NCI-H82 treated with DMSO at 0.1 percent for 48 hours (cell line): ENCODE results near the gene STUB1.
A peak's percentile ranks its signal among the peaks of the same experiment; 100 is the strongest.
"Not testable (repeated sequence)": the region's sequence is repeated elsewhere in the genome, so short reads cannot be mapped to it uniquely, and the experiment has no call there.

Experiments used
- DNase-seq: peaks from one replicate; lab custom pipeline; 2025; ENCODE audit not compliant: unreplicated experiment; lab: John Stamatoyannopoulos, UW

Gene STUB1

DNA sequence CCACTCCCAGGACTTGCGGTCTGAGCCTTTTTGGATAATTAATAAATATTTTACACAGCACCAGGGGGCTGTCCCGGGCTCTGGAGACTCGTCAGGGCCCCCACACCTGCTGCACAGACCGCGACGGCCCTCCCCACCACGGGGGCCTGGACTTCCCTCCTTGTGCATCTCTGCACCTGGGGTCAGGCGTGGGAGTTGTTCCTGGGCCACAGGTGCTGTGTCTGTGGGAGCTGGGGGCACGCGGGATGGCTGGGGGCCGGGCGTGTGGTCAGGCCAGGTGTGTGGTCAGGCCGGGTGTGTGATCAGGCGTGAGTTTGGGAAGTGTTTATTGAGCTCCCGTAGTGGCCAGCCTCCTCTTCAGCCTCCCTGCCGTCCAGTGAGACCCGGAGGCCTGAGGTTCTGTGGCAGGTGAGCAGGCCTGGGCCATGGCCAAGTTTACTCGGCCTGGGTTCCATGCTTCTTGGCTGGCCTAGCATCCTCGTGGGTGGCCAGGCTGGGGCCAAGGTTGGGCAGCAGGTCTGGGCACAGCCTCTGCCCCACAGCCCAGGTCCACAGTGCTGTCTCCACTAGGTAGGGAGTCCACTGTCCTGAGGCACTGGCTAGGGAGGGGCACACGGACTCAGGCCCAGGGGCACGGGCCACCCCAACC lies 1.9 kb upstream of the STUB1 start:
- no peak for DNase-seq

DNA sequence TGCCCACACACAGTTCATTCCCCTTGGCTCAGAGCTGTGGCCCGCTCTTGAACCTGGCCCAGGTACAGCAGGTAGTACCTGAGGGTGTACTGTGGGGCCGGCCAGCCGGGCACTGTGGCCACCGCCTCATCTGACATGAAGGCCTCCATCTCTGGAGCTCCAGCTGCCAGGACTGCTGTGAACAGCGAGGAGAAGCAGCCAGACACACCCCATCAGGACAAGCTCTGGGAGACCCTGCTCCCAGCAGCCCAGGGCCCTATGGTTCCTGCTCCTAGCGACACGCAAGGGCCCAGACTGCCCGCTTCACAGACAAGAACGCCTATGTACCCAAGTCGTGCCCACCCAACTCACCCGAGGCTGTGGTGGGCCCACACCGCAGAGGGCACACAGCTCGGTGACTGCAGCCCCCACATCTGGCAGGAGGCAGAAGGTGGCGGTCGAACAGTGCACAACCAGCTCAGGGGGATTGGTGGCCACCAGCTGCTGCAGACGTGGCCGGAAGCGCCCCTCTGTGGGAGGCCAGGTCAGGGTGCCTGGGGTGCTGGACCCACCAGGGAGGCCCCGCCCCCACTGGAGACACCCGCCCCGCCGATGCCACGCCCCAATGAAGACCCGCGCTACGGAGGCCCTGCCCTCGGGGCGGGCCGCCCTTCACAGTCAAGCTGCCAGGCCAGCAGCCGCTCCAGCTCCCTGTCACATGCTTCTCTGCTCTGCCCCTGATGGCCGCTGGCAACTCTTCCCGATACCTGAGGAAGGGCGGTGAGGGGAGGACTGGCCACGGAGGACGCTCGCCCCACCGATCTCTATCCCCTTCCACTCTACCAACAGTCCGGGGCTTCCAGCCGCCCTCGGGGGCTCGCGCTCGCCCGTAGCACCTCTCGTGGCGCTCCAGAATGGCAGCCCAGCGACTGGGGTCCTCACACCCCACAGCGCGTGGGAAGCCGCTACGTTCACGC lies 1.1 kb upstream of the STUB1 start:
- DNase-seq = peak; percentile 66

DNA sequence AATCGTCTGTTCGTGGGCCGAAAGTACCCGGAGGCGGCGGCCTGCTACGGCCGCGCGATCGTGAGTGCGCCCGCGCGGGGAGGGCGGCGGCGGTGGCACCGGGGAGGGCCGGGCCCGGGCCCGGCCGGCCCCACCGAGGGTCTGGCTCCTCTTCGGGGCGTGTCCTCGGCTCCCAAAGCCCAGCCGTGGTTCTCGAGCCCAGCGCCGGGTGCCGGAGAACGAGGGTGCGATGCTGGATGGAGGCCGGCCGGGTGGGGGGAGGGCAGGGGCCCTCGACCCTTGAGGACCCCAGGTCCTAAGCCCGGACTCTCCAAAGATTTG lies 375 bp downstream of the STUB1 start:
- DNase-seq = no peak

GRCh38 chr16:680967-681745 lies 946 bp downstream of the STUB1 start:
- no peak for DNase-seq

DNA sequence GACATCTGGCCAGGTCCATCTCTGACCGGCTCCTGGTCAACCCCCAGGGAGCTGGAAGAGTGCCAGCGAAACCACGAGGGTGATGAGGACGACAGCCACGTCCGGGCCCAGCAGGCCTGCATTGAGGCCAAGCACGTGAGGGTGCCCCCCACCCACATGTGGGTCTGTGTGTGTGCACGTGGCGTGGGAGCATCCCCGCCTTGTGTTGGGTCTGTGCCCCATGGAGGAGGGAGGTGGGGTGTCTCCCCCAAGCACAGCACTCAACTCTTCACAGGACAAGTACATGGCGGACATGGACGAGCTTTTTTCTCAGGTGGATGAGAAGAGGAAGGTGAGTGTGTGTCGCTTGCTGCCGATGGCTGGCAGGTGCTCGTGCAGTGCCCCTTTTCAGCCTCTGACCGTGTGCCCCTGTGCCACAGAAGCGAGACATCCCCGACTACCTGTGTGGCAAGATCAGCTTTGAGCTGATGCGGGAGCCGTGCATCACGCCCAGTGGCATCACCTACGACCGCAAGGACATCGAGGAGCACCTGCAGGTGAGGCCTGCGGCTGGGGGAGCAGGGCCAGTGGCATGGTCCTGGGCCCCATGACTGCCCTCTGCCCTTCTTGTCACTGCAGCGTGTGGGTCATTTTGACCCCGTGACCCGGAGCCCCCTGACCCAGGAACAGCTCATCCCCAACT lies 1.7 kb downstream of the STUB1 start:
- DNase-seq = no peak

DNA sequence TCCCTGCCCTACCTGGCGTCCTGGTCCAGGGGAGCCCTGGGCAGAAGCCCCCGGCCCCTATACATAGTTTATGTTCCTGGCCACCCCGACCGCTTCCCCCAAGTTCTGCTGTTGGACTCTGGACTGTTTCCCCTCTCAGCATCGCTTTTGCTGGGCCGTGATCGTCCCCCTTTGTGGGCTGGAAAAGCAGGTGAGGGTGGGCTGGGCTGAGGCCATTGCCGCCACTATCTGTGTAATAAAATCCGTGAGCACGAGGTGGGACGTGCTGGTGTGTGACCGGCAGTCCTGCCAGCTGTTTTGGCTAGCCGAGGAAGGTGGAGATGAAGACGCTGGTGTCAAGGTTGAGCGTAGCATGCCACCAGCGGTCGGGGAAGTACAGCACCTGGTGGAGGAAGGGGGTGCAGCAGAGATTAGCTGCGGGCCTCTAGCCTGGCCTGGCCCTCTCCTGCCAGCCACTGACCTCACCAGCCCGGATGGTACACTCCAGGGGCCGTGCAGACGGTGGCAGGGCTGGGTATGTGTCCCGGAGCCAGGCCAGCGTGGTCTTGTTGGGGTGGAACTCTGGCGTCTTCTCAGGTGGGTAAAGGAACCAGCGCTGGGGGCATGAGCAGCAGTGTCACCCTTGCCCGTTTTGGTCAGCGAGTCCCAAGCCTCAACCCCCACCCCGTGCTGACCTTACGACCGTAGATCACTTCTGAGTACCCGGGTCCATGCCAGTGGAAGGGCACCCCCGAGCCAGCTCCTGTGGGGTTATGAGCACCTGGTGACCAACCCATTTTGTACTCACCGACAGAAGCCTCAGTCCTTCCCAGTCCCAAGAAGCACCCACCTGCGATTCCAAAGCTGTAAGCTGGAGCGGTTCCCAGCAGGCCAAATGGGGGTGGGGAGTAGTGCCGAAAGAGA lies 2.5 kb downstream of the STUB1 start:
- no peak for DNase-seq

- no peak for DNase-seq
Measured at GRCh38 chr16:683396-684070, 3.3 kb downstream of the STUB1 start.

- peak; percentile 70 for DNase-seq
Measured at GRCh38 chr16:684071-684794, 4.0 kb downstream of the STUB1 start, which contains the start of gene JMJD8. Gene JMJD8, minus strand, starts transcription at chr16:684334. Its CDS starts 15 bp downstream, at chr16:684319.

- DNase-seq = no peak
Measured at GRCh38 chr16:684961-685696, 4.9 kb downstream of the STUB1 start.

- DNase-seq = no peak
Measured at GRCh38 chr16:685967-686366, 5.8 kb downstream of the STUB1 start.

GRCh38 chr16:686459-687260 lies 6.5 kb downstream of the STUB1 start:
- no peak for DNase-seq

GRCh38 chr16:687499-687898 lies 7.3 kb downstream of the STUB1 start:
- no peak for DNase-seq

GRCh38 chr16:689175-689897 lies 9.1 kb downstream of the STUB1 start:
- no peak for DNase-seq

- DNase-seq = not testable (repeated sequence)
Measured at GRCh38 chr16:691242-691641, 11.0 kb downstream of the STUB1 start.

GRCh38 chr16:692356-693108 lies 12.3 kb downstream of the STUB1 start:
- no peak for DNase-seq

DNA sequence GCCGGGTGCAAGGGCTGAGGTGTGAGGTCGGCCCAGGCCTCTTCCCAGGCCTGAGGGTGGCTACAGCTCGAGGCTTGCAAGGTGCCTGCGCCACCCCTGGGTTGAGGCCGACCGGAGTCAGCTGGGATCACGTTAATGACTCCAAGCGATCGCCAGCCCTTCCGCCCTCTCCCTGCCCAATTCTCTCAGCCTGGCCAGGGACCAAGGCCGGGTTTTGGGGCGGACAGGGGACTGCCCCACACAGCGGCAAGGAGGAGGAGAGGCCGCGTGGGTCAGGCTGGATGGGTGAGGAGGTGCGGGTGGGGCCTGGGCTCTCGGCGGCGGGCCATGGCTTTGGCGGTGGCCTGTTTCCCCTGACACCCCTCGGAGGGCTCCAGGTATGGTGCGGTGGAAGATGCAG lies 13.2 kb downstream of the STUB1 start:
- DNase-seq = no peak
